Caco-2 (cell line): ENCODE data around the gene SDF4. TPM values are rescaled to one million over a fixed set of nuclear protein-coding genes. Genes with fewer than 3 reads are reported as not detected.

Experiments used
- BruUV-seq: library from RNA; stranded (reverse); fragments of 400-500 nt; replicated peaks from 2 replicates; lab custom pipeline; 2021; lab: Mats Ljungman, UMichigan
- CTCF ChIA-PET: fragments of 300-600 bp; sonication (Branson Sonifier 250); formaldehyde crosslinking; loops from one replicate; lab custom pipeline; 2022; ENCODE audit warnings: antibody characterized with exemption; lab: Charles Lee
- POLR2A ChIA-PET: fragments of 300-600 bp; sonication (Branson Sonifier 250); formaldehyde crosslinking; loops from one replicate; lab custom pipeline; 2022; ENCODE audit warnings: antibody characterized with exemption; lab: Charles Lee
- DNase-seq, 2 experiments: peaks; one replicate each; pipeline versions ENCODE4 v3.0.0 to v3.0.0-alpha.2; 2020 to 2022
- H3K27me3 ChIP-seq: replicated peaks from 2 replicates; pipeline ENCODE4 v1.6.0; 2011; ENCODE audit warnings: low read length; ENCODE audit not compliant: control insufficient read depth, insufficient read depth
- H3K36me3 ChIP-seq: 2 replicates; pipeline ENCODE4 v1.5.1; 2011; ENCODE audit warnings: low read length; ENCODE audit not compliant: control insufficient read depth, insufficient read depth
- H3K4me1 ChIP-seq: fragments of 250-450 bp; sonication (Bioruptor Pico); 2 replicates; pipeline ENCODE4 v1.5.1; 2020; ENCODE audit warnings: mild to moderate bottlenecking
- H3K4me3 ChIP-seq: 2 replicates; pipeline ENCODE4 v1.5.1; 2011; ENCODE audit warnings: low read depth, mild to moderate bottlenecking, control low read depth, low read length
- H3K9me3 ChIP-seq: fragments of 250-450 bp; sonication (Bioruptor Pico); 2 replicates; pipeline ENCODE4 v1.5.1; 2020; ENCODE audit warnings: mild to moderate bottlenecking, moderate library complexity
- H3K27ac Mint-ChIP-seq: one replicate; pipeline ENCODE4 v1.8.0; 2022; ENCODE audit warnings: mixed read lengths; ENCODE audit not compliant: unreplicated experiment
- H3K27me3 Mint-ChIP-seq: one replicate; pipeline ENCODE4 v1.8.0; 2022; ENCODE audit warnings: mixed read lengths; ENCODE audit not compliant: insufficient read depth, unreplicated experiment
- H3K36me3 Mint-ChIP-seq: one replicate; pipeline ENCODE4 v1.8.0; 2022; ENCODE audit warnings: mild to moderate bottlenecking, mixed read lengths; ENCODE audit not compliant: insufficient read depth, unreplicated experiment
- H3K4me1 Mint-ChIP-seq: one replicate; pipeline ENCODE4 v1.8.0; 2022; ENCODE audit warnings: low read depth, mixed read lengths; ENCODE audit not compliant: unreplicated experiment
- H3K4me3 Mint-ChIP-seq: one replicate; pipeline ENCODE4 v1.8.0; 2022; ENCODE audit warnings: mild to moderate bottlenecking, moderate library complexity, mixed read lengths; ENCODE audit not compliant: unreplicated experiment
- H3K9me3 Mint-ChIP-seq: one replicate; pipeline ENCODE4 v1.8.0; 2022; ENCODE audit warnings: mixed read lengths; ENCODE audit not compliant: unreplicated experiment
- CTCF ChIP-seq, 2 experiments: fragments of 200-600 bp in 1 of 2; IDR thresholded peaks; 1 replicate in 1 of 2; 2 replicates in 1 of 2; pipeline versions ENCODE4 v1.5.1 to v1.8.0; 2011 to 2022; ENCODE audit warnings: antibody characterized with exemption in 1 of 2, control low read depth in 1 of 2, inconsistent platforms in 1 of 2, low read depth in 1 of 2, low read length in 1 of 2, mild to moderate bottlenecking in 1 of 2, moderate library complexity in 1 of 2; ENCODE audit not compliant: insufficient read depth in 1 of 2, severe bottlenecking in 1 of 2, unreplicated experiment in 1 of 2
- intact Hi-C: fragments of 100-400 bp; cut with micrococcal nuclease; formaldehyde crosslinking; loops from one replicate; pipeline ENCODE4 v1.10.0; 2022; ENCODE audit not compliant: unreplicated experiment
- total RNA-seq: library from RNA; stranded (reverse); gene quantifications from 2 replicates; pipeline ENCODE4 v1.2.3, GENCODE V29; 2022

The SDF4 gene
- total RNA-seq, 1 experiment from 2014 or later: 140 TPM

GRCh38 chr1:1274299-1274930 is 42.6 kb upstream of the SDF4 start:
- Mint-ChIP-seq H3K4me3 (peak overlapping the region; percentile 75), H3K9me3 (no peaks in the 10 kb centered on the region), H3K27me3 (no peaks in the 10 kb centered on the region), H3K4me1 (no peaks in the 10 kb centered on the region), H3K36me3 (peaks cover 27% of the 10 kb centered on the region), H3K27ac (no peak overlapping the region)
- intact Hi-C loops: no loop called here
- no TSS peak for BruUV-seq
- ChIA-PET POLR2A (interaction anchor here (0.5 to 0.7 kb wide), 4 partner anchors 35 to 191 kb away, joined by 3 to 6 read pairs (median 4); no protein-coding TSS in a partner anchor), CTCF (interaction anchor here (0.7 kb wide), 1 partner anchor 35 kb away, joined by 3 read pairs; no protein-coding TSS in a partner anchor)
- Histone ChIP-seq H3K4me1 (0 out of 2 replicates have a peak, but pooled peaks cover 6% of the 10 kb centered on the region), H3K9me3 (no peaks in the 10 kb centered on the region), H3K27me3 (no peaks in the 10 kb centered on the region), H3K36me3 (no peaks in the 10 kb centered on the region), H3K4me3 (peak overlapping the region; percentile 95)
- no peak for DNase-seq
- TF ChIP-seq CTCF (IDR thresholded peaks at IDR 0.05; ENCODE audit: insufficient read depth in 1 of 2, low read depth in 1 of 2, low read length in 1 of 2, severe bottlenecking in 1 of 2, unreplicated experiment in 1 of 2): no peak

DNA sequence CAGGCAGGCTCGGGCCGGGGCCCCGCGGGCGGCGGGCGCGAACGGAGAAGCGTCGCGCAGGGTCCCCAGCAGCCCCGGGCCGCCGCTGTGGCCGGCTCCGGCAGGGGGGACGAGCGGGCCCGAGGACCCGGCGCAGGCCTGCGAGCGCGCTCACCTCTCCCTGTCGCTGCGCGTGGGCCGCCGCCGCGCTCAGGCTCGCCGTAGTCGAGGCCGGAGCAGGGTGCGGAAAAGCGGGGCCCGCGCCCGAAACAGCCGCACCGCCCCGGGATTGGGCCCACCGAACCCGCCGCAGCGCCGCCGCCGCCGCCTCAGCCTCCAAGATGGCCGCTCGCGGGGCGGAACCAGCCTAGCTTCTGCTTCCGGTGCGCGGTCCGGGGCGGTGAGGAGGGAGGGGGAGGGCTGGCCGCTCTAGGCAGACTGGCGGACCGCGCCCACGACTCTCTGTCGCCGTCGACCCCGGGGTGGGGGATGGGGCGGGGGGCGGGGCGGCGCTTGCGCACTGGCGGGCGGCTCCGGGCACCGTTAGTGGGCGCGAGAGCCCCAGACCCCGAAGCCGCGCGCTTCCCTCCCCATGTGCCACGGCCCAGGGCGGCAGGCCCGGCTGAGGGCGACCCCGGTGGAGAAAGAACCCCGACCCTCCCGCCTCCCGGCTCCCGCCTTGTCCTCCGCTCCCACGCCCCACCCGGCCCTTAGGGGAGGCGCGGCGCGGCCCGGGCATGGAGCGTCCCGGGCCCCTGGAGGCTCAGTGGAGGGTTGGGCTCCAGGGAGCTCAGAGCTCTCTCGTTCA is 41.9 kb upstream of the SDF4 start, which contains the start of gene UBE2J2:
Gene UBE2J2, minus strand, starts transcription at position 343 of the 787 bp plus-strand sequence. CDS start 5,862 bp downstream, outside the sequence.
- TF ChIP-seq CTCF (IDR thresholded peaks at IDR 0.05; ENCODE audit: insufficient read depth in 1 of 2, low read depth in 1 of 2, low read length in 1 of 2, severe bottlenecking in 1 of 2, unreplicated experiment in 1 of 2): no peak
- intact Hi-C loops: no loop called here

DNA sequence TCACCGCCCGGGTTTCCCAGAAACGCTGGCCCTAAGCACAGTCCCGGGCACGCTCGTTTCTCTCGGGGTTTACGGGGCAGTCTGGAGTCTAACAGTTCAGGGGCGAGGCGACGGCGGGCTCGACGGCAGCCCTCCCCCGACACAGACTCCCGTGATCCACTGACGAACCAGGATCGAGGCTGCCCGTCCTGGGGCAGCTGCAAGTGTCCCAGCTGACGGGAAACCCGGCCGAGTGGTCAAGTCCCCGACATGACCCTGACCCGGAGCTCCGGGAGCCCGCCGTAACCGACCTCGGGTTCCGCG is 41.4 kb upstream of the SDF4 start:
- H3K4me1 Mint-ChIP-seq: no peaks in the 10 kb centered on the region
- H3K9me3 Mint-ChIP-seq: no peaks in the 10 kb centered on the region
- Histone ChIP-seq H3K27me3 (no peaks in the 10 kb centered on the region), H3K4me3 (peak overlapping the region; percentile 95), H3K36me3 (no peaks in the 10 kb centered on the region), H3K4me1 (0 out of 2 replicates have a peak, but pooled peaks cover 6% of the 10 kb centered on the region), H3K9me3 (no peaks in the 10 kb centered on the region)
- BruUV-seq: no TSS peak
- peak overlapping the region; percentile 75 for H3K4me3 Mint-ChIP-seq
- intact Hi-C loops: no loop called here
- ChIA-PET POLR2A (interaction anchor here (0.5 to 0.7 kb wide), 7 partner anchors 11 to 307 kb away, joined by 3 to 6 read pairs (median 5); partner anchors contain the start of gene PLEKHN1), CTCF (interaction anchor here (0.6 to 0.7 kb wide), 6 partner anchors 23 to 596 kb away, joined by 4 to 7 read pairs (median 5); no protein-coding TSS in a partner anchor)
- no peaks in the 10 kb centered on the region for H3K27me3 Mint-ChIP-seq
- peak overlapping the region; percentile 35 for H3K27ac Mint-ChIP-seq
- no peak for DNase-seq
- peaks cover 30% of the 10 kb centered on the region for H3K36me3 Mint-ChIP-seq
- no peak for TF ChIP-seq CTCF (IDR thresholded peaks at IDR 0.05; ENCODE audit: insufficient read depth in 1 of 2, low read depth in 1 of 2, low read length in 1 of 2, severe bottlenecking in 1 of 2, unreplicated experiment in 1 of 2)

More for the DNA sequence above, 41.9 kb upstream of the SDF4 start, which contains the start of gene UBE2J2:
- Histone ChIP-seq H3K9me3 (no peaks in the 10 kb centered on the region), H3K4me3 (peak within 1 kb of the TSS; percentile 95), H3K36me3 (no peaks in the 10 kb centered on the region), H3K27me3 (no peaks in the 10 kb centered on the region), H3K4me1 (0 out of 2 replicates have a peak, but pooled peaks cover 6% of the 10 kb centered on the region)
- no peaks in the 10 kb centered on the region for H3K4me1 Mint-ChIP-seq
- H3K27me3 Mint-ChIP-seq: no peaks in the 10 kb centered on the region
- peak; percentile 91 for DNase-seq
- no peaks in the 10 kb centered on the region for H3K9me3 Mint-ChIP-seq
- H3K4me3 Mint-ChIP-seq: peak within 1 kb of the TSS; percentile 75
- H3K27ac Mint-ChIP-seq: peak within 1 kb of the TSS; percentile 35
- peaks cover 27% of the 10 kb centered on the region for H3K36me3 Mint-ChIP-seq
- no TSS peak for BruUV-seq
- ChIA-PET CTCF (interaction anchor here (0.6 to 0.7 kb wide), 7 partner anchors 23 to 595 kb away, joined by 3 to 7 read pairs (median 5); no protein-coding TSS in a partner anchor), POLR2A (interaction anchor here (0.5 to 0.7 kb wide), 11 partner anchors 12 to 307 kb away, joined by 3 to 6 read pairs (median 4); partner anchors contain the start of gene PLEKHN1)
